GM21737 (cell line): Measurements from ENCODE around the gene MT1E.

Experiments
- ATAC-seq: cut with Tn5 transposase; IDR thresholded peaks from one replicate; pipeline ENCODE4 v1.9.1; 2021; ENCODE audit warnings: mild to moderate bottlenecking, moderate library complexity; ENCODE audit not compliant: unreplicated experiment

The MT1E gene

GRCh38 chr16:56623637-56624036, 1.9 kb upstream of the MT1E start:
- ATAC-seq: no peak

- ATAC-seq: no peak
Observed at GRCh38 chr16:56625943-56626654, 518 bp downstream of the MT1E start.

GRCh38 chr16:56626685-56627084, 1.1 kb downstream of the MT1E start:
- no peak for ATAC-seq

GRCh38 chr16:56628486-56629350, 3.1 kb downstream of the MT1E start:
- ATAC-seq: no peak

- ATAC-seq: no peak
Observed at GRCh38 chr16:56629531-56629930, 4.0 kb downstream of the MT1E start.

GRCh38 chr16:56630134-56630533, 4.6 kb downstream of the MT1E start:
- ATAC-seq: peak; percentile 60

GRCh38 chr16:56631197-56631596, 5.6 kb downstream of the MT1E start:
- ATAC-seq: no peak

- ATAC-seq: no peak
Observed at GRCh38 chr16:56631832-56632155, 6.2 kb downstream of the MT1E start.

GRCh38 chr16:56632156-56632847, 6.7 kb downstream of the MT1E start, which contains the start of gene MT1M:
MT1M (plus strand) TSS chr16:56632659; CDS start chr16:56632732, 73 bp downstream.
- ATAC-seq: no peak

- ATAC-seq: no peak
Observed at GRCh38 chr16:56632848-56633365, 7.3 kb downstream of the MT1E start.

GRCh38 chr16:56633535-56633934, 8.0 kb downstream of the MT1E start:
- no peak for ATAC-seq

- no peak for ATAC-seq
Observed at GRCh38 chr16:56634715-56635440, 9.3 kb downstream of the MT1E start.

GRCh38 chr16:56635441-56635967, 9.9 kb downstream of the MT1E start:
- no peak for ATAC-seq

GRCh38 chr16:56636616-56637413, 11.2 kb downstream of the MT1E start:
- ATAC-seq: no peak

GRCh38 chr16:56637814-56638750, 12.5 kb downstream of the MT1E start, which contains the start of gene MT1A:
MT1A (plus strand) TSS chr16:56638666; CDS start chr16:56638739, 73 bp downstream.
- ATAC-seq: no peak

GRCh38 chr16:56639045-56639444, 13.5 kb downstream of the MT1E start:
- ATAC-seq: no peak

GRCh38 chr16:56640076-56640475, 14.5 kb downstream of the MT1E start:
- ATAC-seq: no peak

GRCh38 chr16:56641166-56641565, 15.6 kb downstream of the MT1E start:
- no peak for ATAC-seq
